Ectodermal cell (in vitro differentiated cells): Measurements from ENCODE around the gene KDM3A.

Experiments used
- H3K27ac ChIP-seq: 2 replicates; pipeline ENCODE4 v1.7.0; 2013; ENCODE audit warnings: mild to moderate bottlenecking, low read depth, low read length; ENCODE audit not compliant: insufficient read depth, poor library complexity, severe bottlenecking
- H3K27me3 ChIP-seq: 2 replicates; pipeline ENCODE4 v1.7.0; 2013; ENCODE audit warnings: mild to moderate bottlenecking, low read length; ENCODE audit not compliant: insufficient read depth, control insufficient read depth, poor library complexity, severe bottlenecking
- H3K36me3 ChIP-seq: one replicate; pipeline ENCODE4 v1.7.0; 2013; ENCODE audit warnings: low read length; ENCODE audit not compliant: control insufficient read depth, insufficient read depth
- H3K4me1 ChIP-seq: one replicate; pipeline ENCODE4 v1.7.0; 2013; ENCODE audit warnings: low read length; ENCODE audit not compliant: control insufficient read depth, insufficient read depth
- H3K4me3 ChIP-seq: 2 replicates; pipeline ENCODE4 v1.7.0; 2013; ENCODE audit warnings: low read depth, low read length, control low read depth; ENCODE audit not compliant: insufficient read depth
- H3K9me3 ChIP-seq: 2 replicates; pipeline ENCODE4 v1.7.0; 2013; ENCODE audit warnings: mild to moderate bottlenecking, low read length, moderate library complexity; ENCODE audit not compliant: control insufficient read depth
- WGBS, 2 experiments: methylation state at CpG; one replicate each; pipeline ENCODE4 v1.1.7; 2013; ENCODE audit warnings: missing lambda C conversion rate in 2 of 2; 5-methylcytosine and 5-hydroxymethylcytosine counted together

KDM3A gene

GRCh38 chr2:86541334-86541733 is 100.2 kb downstream of the KDM3A start:
- Histone ChIP-seq H3K27ac (no peak overlapping the region), H3K4me1 (no peaks in the 10 kb centered on the region), H3K9me3 (peaks cover 3% of the 10 kb centered on the region), H3K36me3 (no peaks in the 10 kb centered on the region), H3K4me3 (no peak overlapping the region), H3K27me3 (no peaks in the 10 kb centered on the region)
- 83 to 93% methylated on average over 1 to 2 of the region's 2 CpGs for WGBS, 2 experiments
